ENCODE data around the gene NLRP3. TPM values are rescaled to one million over a fixed set of nuclear protein-coding genes. Genes with fewer than 3 reads are reported as not detected.

The NLRP3 gene
- total and polyA plus RNA-seq, 2 of the 13 experiments (the other 11 are each of a cell fraction or from before 2014, with no cell fraction given), result not detected

DNA sequence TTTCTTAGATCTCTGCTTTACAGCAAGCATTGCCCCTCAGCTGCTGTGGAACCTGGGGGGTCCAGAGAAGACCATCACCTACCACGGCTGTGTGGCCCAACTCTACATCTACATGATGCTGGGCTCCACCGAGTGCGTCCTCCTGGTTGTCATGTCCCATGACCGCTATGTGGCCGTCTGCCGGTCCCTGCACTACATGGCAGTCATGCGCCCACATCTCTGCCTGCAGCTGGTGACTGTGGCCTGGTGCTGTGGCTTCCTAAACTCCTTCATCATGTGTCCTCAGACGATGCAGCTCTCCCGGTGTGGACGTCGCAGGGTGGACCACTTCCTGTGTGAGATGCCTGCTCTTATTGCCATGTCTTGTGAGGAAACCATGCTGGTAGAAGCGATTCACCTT is 75.4 kb downstream of the NLRP3 start (continued):
- TF ChIP-seq SYNCRIP (IDR thresholded peaks at IDR 0.05; ENCODE audit: insufficient read depth, low read depth, low read length), result no peak
- no peak for TF ChIP-seq ZNF775 (CRISPR knock-in tag; IDR thresholded peaks at IDR 0.05; ENCODE audit: borderline replicate concordance)
- no peak for TF ChIP-seq ZNF790 (CRISPR knock-in tag; IDR thresholded peaks at IDR 0.05; ENCODE audit: borderline replicate concordance)

DNA sequence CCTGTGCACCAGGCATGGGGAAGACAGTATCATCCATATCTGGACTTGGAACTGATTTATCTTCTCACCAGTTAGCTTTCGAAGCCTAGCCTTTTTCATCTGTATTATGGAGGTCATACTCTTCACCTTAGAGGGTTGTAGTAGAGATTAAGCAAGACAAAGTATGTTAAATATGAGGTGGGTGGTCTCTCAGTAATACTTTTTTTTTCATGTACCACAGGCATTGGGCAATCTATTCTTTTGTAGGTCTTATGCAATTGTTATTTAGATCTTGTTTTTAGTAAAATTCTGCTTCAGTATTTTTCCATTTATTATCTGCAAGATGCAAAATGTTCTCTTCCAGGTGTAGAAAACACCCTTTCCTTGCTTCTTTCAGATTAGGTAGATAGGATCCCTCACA is 77.1 kb downstream of the NLRP3 start:
- ATAC-seq, result no peak
- no peaks in the 10 kb centered on the region for H4K20me1 ChIP-seq (ENCODE audit: insufficient read depth, low read length)
- in situ Hi-C loops (cut with HindIII; ENCODE audit: extremely low pct_ligation_motif_present, low pct_unique_long_range_greater_than_20kb), result no loop called here
- 0% methylated on average over 1 of the region's 1 CpG for WGBS (ENCODE audit: low lambda C conversion rate)
- ChIA-PET CTCF (ENCODE audit: low intra/inter-chr PET ratio, low total read pairs) (no interaction called here), POLR2A (no interaction called here)
- no peak for FAIRE-seq
- peaks cover 0 to 3% of the 10 kb centered on the region in 2 experiments; a peak in 1 of 5 replicates for H3K27me3 ChIP-seq (ENCODE audit: control insufficient read depth in 1 of 2, insufficient read depth in 2 of 2, low read length in 2 of 2)
- H3K27ac ChIP-seq (ENCODE audit: extremely low read length, insufficient read depth, low read length), result no peak overlapping the region
- no peak overlapping the region for H2AFZ ChIP-seq (ENCODE audit: low read length)
- intact Hi-C loops (cut with micrococcal nuclease; ENCODE audit: unreplicated experiment), result no loop called here
- no peaks in the 10 kb centered on the region for H3K79me2 ChIP-seq (ENCODE audit: insufficient read depth, low read length)
- DNase-seq (ENCODE audit: low spot score), result no peak
- no peak overlapping the region for H3K4me3 ChIP-seq (replicated peaks in 1 of 3; ENCODE audit: insufficient read depth in 1 of 3, low read depth in 2 of 3, low read length in 3 of 3)
- no peaks in the 10 kb centered on the region for H3K4me1 ChIP-seq (ENCODE audit: insufficient read depth, low read length)
- no peaks in the 10 kb centered on the region for H3K36me3 ChIP-seq (replicated peaks in 1 of 2; ENCODE audit: control insufficient read depth in 1 of 2, insufficient read depth in 2 of 2, low read length in 2 of 2)
- no peak overlapping the region for H3K4me2 ChIP-seq (ENCODE audit: low read depth, low read length)
- BruUV-seq (replicated peaks), result no TSS peak
- no peaks in the 10 kb centered on the region for H3K9me3 ChIP-seq (ENCODE audit: low read length)
- no peak overlapping the region for H3K9ac ChIP-seq (ENCODE audit: insufficient read depth, low read depth, low read length)
- no peak for TF ChIP-seq ZNF614 (CRISPR knock-in tag; IDR thresholded peaks at IDR 0.05; ENCODE audit: borderline replicate concordance)
- TF ChIP-seq, protein P1, sequence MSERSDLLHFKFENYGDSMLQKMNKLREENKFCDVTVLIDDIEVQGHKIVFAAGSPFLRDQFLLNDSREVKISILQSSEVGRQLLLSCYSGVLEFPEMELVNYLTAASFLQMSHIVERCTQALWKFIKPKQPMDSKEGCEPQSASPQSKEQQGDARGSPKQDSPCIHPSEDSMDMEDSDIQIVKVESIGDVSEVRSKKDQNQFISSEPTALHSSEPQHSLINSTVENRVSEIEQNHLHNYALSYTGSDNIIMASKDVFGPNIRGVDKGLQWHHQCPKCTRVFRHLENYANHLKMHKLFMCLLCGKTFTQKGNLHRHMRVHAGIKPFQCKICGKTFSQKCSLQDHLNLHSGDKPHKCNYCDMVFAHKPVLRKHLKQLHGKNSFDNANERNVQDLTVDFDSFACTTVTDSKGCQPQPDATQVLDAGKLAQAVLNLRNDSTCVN (CRISPR knock-in tag; IDR thresholded peaks at IDR 0.05; ENCODE audit: borderline replicate concordance), result no peak
- no peak for TF ChIP-seq AGO1 (IDR thresholded peaks at IDR 0.05; ENCODE audit: low read depth, low read length, poor library complexity, severe bottlenecking)
- no peak for TF ChIP-seq ATF7-NPFF (CRISPR knock-in tag; IDR thresholded peaks at IDR 0.05; ENCODE audit: low read depth)
- TF ChIP-seq ZNF83 (CRISPR knock-in tag; IDR thresholded peaks at IDR 0.05; ENCODE audit: borderline replicate concordance), result no peak
- no peak for TF ChIP-seq ZNF543 (CRISPR knock-in tag; IDR thresholded peaks at IDR 0.05)
- TF ChIP-seq, protein P2, sequence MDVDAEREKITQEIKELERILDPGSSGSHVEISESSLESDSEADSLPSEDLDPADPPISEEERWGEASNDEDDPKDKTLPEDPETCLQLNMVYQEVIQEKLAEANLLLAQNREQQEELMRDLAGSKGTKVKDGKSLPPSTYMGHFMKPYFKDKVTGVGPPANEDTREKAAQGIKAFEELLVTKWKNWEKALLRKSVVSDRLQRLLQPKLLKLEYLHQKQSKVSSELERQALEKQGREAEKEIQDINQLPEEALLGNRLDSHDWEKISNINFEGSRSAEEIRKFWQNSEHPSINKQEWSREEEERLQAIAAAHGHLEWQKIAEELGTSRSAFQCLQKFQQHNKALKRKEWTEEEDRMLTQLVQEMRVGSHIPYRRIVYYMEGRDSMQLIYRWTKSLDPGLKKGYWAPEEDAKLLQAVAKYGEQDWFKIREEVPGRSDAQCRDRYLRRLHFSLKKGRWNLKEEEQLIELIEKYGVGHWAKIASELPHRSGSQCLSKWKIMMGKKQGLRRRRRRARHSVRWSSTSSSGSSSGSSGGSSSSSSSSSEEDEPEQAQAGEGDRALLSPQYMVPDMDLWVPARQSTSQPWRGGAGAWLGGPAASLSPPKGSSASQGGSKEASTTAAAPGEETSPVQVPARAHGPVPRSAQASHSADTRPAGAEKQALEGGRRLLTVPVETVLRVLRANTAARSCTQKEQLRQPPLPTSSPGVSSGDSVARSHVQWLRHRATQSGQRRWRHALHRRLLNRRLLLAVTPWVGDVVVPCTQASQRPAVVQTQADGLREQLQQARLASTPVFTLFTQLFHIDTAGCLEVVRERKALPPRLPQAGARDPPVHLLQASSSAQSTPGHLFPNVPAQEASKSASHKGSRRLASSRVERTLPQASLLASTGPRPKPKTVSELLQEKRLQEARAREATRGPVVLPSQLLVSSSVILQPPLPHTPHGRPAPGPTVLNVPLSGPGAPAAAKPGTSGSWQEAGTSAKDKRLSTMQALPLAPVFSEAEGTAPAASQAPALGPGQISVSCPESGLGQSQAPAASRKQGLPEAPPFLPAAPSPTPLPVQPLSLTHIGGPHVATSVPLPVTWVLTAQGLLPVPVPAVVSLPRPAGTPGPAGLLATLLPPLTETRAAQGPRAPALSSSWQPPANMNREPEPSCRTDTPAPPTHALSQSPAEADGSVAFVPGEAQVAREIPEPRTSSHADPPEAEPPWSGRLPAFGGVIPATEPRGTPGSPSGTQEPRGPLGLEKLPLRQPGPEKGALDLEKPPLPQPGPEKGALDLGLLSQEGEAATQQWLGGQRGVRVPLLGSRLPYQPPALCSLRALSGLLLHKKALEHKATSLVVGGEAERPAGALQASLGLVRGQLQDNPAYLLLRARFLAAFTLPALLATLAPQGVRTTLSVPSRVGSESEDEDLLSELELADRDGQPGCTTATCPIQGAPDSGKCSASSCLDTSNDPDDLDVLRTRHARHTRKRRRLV (CRISPR knock-in tag; IDR thresholded peaks at IDR 0.05), result no peak
- TF ChIP-seq CREB1 (IDR thresholded peaks at IDR 0.05), result no peak
- no peak for TF ChIP-seq CREB1 (CRISPR knock-in tag; IDR thresholded peaks at IDR 0.05)
- no peak for TF ChIP-seq ZEB1 (IDR thresholded peaks at IDR 0.05; ENCODE audit: insufficient replicate concordance, low read depth)
- TF ChIP-seq, protein P3, sequence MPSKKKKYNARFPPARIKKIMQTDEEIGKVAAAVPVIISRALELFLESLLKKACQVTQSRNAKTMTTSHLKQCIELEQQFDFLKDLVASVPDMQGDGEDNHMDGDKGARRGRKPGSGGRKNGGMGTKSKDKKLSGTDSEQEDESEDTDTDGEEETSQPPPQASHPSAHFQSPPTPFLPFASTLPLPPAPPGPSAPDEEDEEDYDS (CRISPR knock-in tag; IDR thresholded peaks at IDR 0.05), result no peak
- TF ChIP-seq ZNF468 (CRISPR knock-in tag; IDR thresholded peaks at IDR 0.05), result no peak

All from HepG2 (cell line).